GM21723 (cell line): ENCODE measurements around the gene FLT1.
A peak's percentile ranks its signal among the peaks of the same experiment; 100 is the strongest.

Experiments
- ATAC-seq: cut with Tn5 transposase; IDR thresholded peaks from one replicate; pipeline ENCODE4 v1.9.1; 2021; ENCODE audit warnings: mild to moderate bottlenecking, moderate library complexity; ENCODE audit not compliant: unreplicated experiment

FLT1 gene

DNA sequence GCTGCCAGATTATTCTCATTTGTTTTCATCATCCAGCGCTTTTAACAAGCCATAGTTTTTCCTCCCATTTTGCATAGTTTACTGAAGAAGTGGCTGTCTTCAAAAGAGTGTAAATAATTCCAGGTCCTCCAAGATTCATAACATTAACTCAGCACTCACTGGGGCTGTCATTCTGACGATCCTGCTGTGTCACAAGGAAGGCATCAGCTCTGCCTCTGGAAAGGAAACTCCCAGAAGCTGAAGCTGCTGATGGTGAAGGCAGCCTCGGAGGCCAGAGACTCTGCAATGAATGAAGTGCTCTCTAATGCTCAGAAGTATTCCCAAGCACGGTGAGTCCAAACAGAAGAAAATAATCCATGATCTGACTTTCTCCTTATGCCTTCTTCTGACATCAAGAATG is 60.0 kb downstream of the FLT1 start:
- no peak for ATAC-seq

DNA sequence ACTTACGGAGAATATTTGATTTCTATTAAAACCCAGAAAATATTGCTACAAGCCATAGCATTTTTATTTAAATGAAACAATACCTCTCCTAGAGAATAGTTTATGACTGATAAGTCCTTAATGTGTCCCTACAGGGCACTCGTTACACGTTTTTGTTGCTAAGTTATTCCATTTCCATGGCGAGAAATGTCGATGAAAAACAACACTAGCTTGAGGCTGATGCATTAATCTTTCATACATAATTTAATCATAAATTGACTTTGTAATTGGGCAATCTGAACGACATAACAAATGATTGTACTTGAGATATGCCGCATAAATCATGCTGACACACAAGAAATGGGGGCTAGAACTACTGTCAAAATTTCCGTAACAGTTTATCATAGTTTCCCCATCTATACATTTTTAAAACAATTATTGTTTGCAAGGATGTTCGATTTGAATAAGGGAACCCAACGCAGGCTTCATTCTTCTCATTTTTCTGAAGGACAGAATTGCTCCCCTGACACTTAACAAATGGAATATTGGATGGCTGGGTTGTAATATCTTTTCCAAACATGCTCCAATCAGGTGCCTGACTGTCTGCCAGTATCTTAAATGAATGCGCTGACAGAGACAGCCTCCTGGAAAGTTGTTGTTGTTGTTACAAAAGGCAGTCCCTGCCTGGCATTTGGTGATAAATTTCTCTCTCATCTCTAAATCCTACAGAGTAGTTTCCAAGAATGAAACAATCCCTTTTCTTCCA is 61.9 kb downstream of the FLT1 start:
- no peak for ATAC-seq

DNA sequence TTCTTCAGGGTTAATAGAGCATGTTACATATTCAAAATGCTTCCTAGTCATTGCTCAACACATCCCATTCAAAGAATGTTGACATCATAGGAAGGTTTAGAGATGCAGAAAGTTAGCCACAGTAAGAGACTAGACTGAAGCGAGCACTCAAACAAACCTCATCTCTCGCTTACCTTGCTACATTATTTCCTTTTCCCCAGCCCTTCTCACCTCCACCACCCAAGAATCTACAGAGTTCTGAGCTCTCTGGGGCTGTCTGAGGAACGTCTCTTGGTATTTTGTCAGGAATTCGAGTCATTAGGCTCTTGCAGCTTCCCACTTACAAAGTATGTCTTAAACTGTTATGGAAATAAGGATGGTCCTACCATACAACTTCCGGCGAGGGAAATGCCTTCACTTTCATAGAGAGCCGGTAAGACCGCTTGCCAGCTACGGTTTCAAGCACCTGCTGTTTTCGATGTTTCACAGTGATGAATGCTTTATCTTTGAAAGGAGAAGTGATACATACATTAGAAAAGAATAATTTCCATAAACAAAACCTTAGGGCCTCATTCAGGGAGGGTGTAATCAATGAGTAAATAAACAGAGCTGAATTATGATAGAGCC is 65.1 kb downstream of the FLT1 start:
- peak; percentile 96 for ATAC-seq

DNA sequence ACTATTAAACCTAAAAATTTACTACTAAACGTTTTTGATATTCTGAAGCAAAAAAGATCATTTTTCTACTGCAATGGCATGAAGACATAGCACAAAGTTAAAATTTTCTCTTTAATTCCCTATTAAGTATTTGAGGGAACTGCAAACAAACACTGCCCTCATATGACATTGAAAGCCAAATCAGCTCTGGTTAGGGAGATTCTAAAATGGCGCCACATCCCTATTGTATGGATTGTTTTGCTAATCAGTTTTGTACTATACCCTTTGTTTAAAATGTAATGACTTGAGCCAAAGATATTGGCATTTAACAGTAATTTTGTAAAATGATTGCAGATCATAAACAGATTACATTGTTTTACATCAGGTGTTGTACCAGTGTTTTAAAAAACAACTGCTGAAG is 65.8 kb downstream of the FLT1 start:
- no peak for ATAC-seq

DNA sequence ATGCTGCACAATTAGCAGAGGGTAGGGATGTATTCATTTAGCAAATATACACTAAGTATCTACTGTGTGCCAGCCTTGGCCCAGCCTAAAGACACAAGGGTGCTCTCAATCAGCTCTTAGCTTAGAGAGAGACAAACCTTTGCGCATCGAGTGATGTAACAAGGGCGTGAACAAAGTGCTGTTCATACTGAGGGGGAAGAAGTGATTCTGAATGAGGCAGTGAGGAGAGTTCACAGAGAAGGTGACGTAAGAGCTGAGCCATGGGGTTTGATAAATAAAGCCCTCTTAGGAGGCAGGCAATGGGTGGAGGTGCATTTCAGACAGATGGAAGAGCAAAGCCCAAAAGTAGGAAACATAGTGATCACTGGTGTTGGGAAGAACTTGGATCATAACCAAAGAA is 68.5 kb downstream of the FLT1 start:
- no peak for ATAC-seq

DNA sequence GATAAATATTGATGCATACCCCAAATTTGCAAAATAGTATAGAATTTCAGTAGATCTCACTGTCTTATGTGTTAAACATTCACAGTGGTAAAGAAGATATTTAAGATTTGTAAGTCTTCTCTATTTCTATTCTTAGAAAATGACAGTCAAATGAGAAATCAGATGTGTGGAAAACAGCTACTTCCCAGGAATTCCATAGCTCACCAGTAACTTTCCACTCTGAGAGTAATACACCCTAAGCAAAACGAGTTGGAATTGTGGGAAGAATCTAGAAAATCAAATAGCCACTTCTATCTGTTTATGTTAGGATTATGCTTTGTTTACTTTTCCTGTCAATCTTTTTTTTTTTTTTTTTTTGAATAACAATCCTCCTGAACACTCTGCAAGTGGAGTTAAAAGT is 69.1 kb downstream of the FLT1 start:
- ATAC-seq, result no peak

DNA sequence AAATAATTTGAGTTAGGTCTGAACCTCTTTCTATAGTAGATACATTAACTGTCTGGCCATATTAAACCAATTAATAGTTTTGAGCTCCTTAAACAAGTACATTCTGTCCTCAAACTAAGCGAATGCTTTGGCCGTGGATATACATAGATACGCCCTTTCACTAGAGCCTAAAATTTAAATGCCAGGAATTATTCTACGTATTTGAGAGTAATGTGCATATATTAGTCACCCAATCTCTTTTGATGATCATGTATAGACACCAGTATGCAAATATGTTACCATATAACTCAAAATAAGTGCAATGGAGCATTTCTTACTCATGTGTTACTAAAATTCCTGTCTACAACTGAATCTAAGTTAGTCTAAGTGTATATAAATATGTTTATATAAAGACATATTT is 70.4 kb downstream of the FLT1 start:
- no peak for ATAC-seq

DNA sequence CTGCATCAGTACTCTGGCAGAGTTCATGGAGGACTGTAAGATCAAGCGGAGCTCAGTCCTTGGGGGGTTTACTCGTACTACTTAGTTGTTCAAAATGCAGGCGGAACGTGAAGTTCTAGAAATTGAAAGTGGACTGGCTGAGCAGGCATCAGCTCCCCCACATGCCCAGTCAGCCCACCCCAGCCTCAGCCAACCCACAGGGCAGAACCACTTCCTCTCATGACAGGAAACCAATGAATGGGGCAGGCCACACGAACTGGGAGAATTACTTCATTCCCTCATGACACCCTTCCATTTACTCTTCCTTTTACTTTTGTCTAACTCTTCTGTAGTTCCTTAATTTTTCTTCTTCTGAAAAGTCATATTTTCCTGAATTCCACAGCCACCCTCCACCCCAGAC is 71.9 kb downstream of the FLT1 start:
- peak; percentile 84 for ATAC-seq

DNA sequence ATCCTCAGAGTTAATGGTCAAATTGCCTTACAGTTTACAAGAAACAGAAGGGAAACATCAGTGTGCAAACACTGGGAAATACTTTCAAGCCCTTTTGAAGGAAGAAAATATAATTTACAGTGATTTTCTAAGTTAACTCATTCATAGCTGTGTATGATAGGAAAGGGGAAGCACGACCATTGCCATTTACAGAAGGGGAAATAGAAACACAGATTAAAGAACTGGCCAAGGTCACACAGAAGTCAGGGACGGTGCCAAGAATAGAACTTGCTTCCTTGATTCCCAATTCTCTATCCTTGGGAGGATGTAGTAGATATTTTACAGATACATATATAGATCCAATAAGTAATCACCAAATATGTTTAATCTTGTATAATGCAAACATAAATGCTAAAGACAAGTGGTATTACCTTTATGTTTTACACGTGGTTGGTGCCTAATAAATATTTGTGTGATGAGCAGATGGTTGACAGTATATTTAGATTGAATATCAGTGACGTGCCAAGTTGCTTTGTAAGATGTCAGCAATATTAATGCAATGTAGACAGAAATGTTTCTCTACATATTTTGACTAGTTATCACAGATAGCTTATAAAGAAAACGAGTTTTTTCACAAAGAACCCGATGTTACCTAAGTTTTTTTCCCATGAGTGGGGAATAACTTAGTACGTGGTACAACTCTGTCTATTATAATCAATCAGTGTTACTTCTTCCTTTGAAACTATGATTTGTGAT is 73.1 kb downstream of the FLT1 start:
- no peak for ATAC-seq

DNA sequence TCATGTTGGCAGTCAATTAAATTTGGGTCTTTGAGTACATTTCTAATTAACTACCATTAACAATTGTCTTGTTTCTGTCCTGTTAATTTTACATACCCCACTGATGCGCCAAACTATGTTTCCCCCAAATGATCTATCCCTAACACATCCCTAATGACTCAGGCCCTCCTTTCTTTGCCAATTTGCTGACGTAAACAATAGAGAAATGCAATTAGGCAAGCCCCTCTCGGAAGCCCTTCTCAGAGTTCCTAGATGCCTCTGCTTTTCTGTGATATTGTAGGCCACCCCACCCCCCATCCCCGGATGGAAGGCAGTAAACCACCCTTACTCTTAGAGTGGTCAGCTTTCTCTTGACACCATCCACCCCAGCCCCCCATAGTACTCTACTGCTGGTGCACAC is 74.2 kb downstream of the FLT1 start:
- no peak for ATAC-seq

DNA sequence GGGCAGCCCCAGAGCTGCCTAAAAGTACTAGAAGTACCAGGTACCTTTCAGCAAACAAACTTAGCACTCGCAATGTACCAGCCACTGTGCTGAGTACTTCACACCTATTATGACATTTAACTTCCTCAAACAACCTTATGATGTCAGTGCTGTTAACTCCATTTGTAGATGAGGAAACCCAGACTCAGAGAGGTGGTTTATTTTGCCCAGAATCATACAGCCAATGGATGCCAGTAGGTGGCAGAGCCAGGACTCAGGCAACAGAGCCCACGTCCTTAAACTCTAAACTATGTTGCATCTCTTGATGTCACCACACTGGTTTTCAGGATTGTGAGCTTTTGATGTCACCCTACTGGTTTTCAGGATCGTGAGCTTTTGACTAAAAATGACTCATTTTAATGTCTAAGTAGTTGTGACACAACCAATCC is 78.9 kb downstream of the FLT1 start:
- ATAC-seq, result no peak

DNA sequence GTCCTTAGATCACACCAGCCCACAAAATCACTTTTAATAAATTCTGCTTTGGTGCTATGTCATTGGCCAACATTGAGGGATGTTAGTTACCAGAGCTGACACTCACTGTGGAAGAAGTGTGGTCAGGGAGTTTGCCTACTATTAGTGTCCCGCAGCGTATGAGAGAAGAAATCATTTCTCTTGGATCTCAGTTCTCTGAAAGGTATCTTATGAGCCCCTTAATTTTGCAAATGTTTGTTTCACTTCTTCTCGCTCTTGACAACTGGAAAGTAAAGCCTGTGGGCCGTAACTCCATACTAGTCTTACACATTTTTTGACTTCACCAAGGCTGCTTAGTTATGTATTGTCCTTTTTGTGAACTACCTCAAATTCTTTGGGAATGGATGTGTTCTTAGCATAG is 80.9 kb downstream of the FLT1 start:
- no peak for ATAC-seq

DNA sequence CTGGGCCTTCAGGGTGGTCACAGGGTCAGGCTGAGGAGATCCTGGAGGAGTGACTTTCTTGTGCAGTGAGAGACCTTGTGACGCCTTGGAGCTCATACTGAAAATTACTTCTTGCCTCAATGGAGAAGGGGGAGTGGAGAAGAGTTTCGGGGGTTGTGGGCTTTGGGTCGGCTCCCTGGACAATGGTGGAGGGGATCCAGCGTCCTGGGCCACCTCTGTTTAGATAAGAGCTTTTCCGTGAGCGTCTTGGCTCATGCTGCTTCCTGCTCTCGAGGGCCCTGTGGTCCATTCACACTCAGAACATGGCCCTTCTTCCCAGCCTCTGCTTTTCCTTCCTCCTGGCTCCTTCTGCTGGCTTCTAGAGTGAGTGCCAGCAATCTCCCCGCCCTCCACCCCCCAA is 81.9 kb downstream of the FLT1 start:
- no peak for ATAC-seq

DNA sequence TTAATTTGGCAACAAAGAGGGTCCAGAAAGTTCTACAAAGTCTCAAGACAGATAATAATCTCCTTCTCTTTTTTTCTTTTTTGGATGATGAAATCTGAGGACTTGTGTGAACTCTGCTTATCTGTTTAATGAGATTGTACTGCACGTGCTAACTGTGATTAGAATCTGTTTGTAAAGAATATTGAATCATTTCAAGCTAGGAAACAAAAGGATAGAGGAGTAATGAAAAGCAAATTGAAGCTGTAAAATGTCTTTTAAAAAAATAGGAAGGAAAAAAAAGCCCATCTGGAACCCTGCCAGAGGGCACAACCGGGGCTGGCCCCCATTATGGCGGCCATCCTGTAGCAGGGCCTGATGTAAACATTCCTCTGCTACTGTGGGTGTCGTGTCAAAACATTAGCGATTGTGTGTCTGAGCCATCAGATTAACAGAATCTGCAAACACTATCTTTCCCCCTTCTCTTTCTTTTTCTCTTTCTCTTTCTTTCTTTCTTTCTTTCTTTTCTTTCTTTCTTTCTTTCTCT is 83.0 kb downstream of the FLT1 start:
- no peak for ATAC-seq

DNA sequence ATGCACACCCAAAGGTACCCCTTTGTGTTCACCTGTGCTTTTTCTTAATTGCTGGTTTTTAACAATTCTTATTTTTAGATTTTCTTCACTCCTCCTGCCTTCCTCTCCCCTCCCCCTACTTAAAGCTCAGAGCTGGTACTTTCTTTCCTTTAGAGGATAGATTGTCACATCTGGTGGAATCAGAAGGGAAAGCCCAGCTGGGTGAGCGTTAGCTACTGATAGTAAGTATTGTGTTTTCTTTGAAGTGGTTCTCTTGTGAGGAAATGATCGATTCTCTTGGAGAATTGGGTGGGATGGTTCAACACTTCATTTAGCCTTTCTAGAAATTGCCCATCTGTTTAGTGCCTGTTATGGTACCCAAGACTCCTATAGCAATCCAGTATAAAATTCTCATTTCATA is 84.8 kb downstream of the FLT1 start:
- no peak for ATAC-seq

DNA sequence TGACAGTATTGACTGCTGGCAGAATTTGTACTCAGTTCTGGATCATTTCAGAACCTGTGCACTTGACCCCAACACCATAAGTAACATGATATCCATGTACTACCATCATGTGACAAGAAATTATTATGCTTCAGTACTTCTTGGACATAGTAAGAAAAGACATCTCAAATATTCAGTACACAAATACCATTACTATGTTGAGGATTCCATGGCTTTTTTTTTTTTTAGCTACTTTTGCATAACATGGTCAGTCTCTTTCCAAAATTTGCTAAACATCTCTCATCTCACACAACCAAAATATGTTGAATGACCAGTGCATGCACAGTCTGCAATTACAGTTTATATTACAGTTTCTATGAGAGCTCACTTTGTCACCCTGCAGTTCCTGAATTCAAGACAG is 85.3 kb downstream of the FLT1 start:
- no peak for ATAC-seq

DNA sequence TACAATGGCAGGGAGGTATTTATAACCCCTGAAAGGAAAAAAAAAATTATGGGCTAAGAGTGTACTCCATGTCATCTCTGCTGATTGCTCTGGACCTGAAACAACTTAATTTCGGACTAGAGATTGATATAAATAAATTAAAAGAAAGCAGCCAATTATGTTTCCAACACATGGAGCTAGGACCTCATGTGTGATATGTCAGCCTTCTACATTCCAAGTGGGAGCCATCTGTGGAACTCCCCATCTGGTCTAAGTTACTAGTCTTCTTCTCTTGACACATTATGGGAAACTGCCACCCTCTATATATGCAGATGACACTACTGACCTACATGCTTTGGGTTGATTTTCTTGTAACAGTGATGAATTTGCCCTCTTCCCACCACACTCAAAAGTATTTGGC is 86.1 kb downstream of the FLT1 start:
- ATAC-seq, result no peak

DNA sequence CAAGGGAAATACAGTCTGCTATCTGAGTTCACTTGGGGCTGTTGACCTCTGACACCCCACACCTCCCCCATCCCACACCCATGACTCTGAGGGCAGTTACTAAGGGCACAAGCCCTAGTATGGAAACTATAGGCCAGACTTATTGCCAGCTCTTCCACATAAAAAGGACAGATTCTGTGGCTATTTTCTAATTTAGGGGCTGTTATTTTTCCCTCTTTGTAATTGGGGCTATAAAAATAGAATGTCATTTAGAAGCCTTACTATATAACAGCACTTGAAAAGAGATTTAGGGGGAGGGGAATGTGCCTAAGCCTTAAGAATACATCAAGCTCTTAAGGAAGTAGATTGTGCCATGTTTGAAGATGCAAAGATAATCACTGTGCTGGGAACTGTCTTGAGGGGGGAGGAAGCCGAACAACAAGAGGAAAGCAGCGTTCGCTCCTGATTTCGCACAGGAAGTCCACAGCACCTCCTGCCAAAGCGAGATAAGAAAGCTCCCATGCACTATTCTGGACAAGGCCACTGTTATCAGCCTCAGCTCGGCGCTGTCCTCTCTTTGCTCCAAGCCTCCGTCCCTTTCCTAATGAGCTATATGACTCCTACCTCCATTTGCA is 86.6 kb downstream of the FLT1 start:
- no peak for ATAC-seq

DNA sequence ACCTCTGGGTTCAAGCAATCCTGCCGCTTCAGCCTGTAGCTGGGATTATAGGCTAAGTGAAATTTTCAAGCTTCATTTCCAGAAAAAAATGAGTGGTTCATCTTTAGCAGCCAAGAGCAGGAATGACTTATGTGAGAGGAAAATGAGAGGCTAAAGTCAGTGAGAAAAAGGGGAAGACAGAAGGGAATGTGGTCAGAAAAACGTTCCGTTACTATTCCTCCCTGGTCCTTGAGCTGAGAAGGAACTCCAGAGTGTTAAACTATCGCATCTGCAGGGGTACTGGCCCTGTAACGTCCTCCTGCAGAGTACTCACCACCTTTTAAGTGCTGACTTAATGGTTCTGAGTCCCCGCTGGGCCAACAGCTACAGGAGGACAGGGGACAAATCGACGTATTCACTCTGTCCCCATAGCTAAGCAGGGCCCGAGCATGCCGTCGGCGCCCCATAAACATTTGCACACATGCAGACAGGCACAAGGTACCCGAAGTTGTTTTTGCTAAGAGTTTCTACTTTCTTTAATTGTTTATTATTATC is 88.1 kb downstream of the FLT1 start:
- ATAC-seq, result no peak

DNA sequence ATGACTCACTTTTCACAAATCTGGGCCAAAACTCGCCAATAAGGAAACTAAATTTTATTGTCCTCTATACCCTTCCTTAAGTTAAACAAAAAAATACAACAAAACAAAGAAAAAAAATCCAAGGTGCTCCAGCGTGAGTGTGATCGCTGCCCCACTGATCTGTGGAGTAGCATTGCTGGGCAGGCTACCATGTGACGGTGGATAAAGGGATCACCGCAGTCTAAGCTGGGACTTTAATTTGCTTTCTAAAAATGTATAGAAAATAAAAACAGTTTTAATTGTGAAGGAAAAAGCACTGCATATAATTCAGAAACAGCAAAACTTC is 92.9 kb downstream of the FLT1 start:
- no peak for ATAC-seq

DNA sequence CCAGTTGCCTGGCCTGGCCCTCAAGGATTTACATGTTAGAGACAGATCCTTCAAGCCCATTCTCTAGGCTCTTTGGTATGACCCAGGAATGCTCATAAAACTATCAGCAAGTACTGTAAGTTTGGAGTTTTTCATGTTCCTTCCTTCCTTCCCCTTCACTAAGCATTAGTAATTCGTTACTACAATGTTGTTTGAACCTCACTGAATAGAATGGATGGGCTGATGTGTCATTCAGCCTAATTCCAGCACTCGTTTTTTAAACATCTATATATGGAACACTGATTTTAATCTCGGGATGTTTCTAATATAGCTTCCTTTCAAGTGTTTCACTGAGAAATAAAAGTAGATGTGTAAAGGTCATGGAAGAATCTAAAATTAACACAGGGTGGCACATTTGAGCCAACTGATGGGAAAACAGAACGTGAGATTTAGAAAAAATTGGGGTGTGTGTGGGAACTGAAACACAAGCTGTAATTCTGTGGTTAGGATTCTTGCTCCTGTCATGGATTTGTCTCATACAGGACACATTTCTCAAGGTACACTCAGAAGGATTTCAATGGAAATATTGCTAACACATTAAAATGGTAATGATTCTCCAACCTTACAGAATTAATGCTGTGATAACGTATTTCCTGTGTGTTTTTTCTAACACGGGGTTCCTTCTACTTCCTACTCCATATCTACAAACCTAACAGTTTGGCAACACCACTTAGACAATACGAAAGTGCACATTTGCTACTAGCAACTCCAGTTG is 93.4 kb downstream of the FLT1 start:
- ATAC-seq, result no peak
